Astrocyte (in vitro differentiated cells and primary cell): ENCODE data around the gene COL28A1.

Source experiments
- EZH2 ChIP-seq: IDR thresholded peaks from 2 replicates; pipeline ENCODE4 v1.6.1; 2012; ENCODE audit warnings: mild to moderate bottlenecking, low read length, inconsistent platforms; ENCODE audit not compliant: insufficient read depth
- TF ChIP-seq, protein P1 (sequence below): IDR thresholded peaks from 2 replicates; pipeline ENCODE4 v1.5.1; 2011; ENCODE audit warnings: low read depth, mild to moderate bottlenecking, inconsistent platforms, low read length, moderate library complexity; ENCODE audit not compliant: insufficient read depth

DNA sequence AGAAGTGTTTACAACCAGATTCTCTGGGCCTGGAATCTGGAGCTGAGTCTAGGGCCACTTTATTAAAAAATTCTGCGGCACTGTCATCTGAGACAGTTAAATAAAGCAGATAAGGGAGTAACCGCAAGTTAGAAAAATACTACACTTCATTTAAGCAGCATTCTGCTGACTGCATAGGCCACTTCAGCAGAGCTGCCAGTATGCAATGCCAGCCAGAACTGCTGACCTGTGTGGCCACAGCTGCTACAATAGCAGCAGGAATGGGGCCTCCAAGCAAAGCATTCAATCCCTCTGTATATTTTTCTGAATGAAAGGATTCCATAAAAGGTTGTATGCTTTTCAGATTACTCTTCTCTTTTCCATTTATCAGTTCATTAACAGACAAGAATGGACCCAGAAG is 136.0 kb downstream of the COL28A1 start:
- TF ChIP-seq, protein P1, sequence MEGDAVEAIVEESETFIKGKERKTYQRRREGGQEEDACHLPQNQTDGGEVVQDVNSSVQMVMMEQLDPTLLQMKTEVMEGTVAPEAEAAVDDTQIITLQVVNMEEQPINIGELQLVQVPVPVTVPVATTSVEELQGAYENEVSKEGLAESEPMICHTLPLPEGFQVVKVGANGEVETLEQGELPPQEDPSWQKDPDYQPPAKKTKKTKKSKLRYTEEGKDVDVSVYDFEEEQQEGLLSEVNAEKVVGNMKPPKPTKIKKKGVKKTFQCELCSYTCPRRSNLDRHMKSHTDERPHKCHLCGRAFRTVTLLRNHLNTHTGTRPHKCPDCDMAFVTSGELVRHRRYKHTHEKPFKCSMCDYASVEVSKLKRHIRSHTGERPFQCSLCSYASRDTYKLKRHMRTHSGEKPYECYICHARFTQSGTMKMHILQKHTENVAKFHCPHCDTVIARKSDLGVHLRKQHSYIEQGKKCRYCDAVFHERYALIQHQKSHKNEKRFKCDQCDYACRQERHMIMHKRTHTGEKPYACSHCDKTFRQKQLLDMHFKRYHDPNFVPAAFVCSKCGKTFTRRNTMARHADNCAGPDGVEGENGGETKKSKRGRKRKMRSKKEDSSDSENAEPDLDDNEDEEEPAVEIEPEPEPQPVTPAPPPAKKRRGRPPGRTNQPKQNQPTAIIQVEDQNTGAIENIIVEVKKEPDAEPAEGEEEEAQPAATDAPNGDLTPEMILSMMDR: no peak
- TF ChIP-seq EZH2: no peak
